OCI-LY7 (cell line): ENCODE results near the gene LRRC73. TPM values are rescaled to one million over a fixed set of nuclear protein-coding genes. Genes with fewer than 3 reads are reported as not detected.

Source experiments
- BruUV-seq: library from RNA; stranded (reverse); fragments of 400-500 nt; replicated peaks from 2 replicates; lab custom pipeline; 2021; lab: Mats Ljungman, UMichigan
- CTCF ChIA-PET: fragments of 300-600 bp; sonication (Branson Sonifier 250); formaldehyde crosslinking; loops from one replicate; lab custom pipeline; 2022; ENCODE audit warnings: antibody characterized with exemption; ENCODE audit not compliant: unreplicated experiment; lab: Charles Lee
- POLR2A ChIA-PET: fragments of 300-600 bp; sonication (Branson Sonifier 250); formaldehyde crosslinking; loops from one replicate; lab custom pipeline; 2022; ENCODE audit warnings: antibody characterized with exemption; lab: Charles Lee
- DNase-seq: peaks from one replicate; pipeline ENCODE4 v3.0.0-alpha.2; 2015; ENCODE audit warnings: low spot score
- H2AFZ ChIP-seq: fragments of 200-600 bp; sonication (generic), shearing (Covaris generic); 2 replicates; pipeline ENCODE4 v1.6.1; 2014; ENCODE audit warnings: mild to moderate bottlenecking, antibody characterized with exemption, low read length, moderate library complexity
- H3K27ac ChIP-seq: fragments of 200-600 bp; sonication (generic); 2 replicates; pipeline ENCODE4 v1.5.1; 2014; ENCODE audit warnings: mixed run types, low read depth, mild to moderate bottlenecking, moderate library complexity, low read length, inconsistent platforms; ENCODE audit not compliant: poor library complexity, severe bottlenecking
- H3K36me3 ChIP-seq: fragments of 200-600 bp; sonication (generic); 2 replicates; pipeline ENCODE4 v1.6.1; 2014; ENCODE audit warnings: mild to moderate bottlenecking, antibody characterized with exemption, low read length, moderate library complexity, mixed read lengths; ENCODE audit not compliant: insufficient read depth
- H3K4me1 ChIP-seq: fragments of 200-600 bp; sonication (generic); 2 replicates; pipeline ENCODE4 v1.5.1; 2014; ENCODE audit warnings: mild to moderate bottlenecking, low read length; ENCODE audit not compliant: insufficient read depth, poor library complexity, severe bottlenecking
- H3K4me2 ChIP-seq: fragments of 200-600 bp; sonication (generic); 2 replicates; pipeline ENCODE4 v1.6.1; 2014; ENCODE audit warnings: mild to moderate bottlenecking, low read length
- H3K4me3 ChIP-seq: fragments of 200-600 bp; sonication (generic); 2 replicates; pipeline ENCODE4 v1.5.1; 2014; ENCODE audit warnings: mild to moderate bottlenecking, low read depth, low read length; ENCODE audit not compliant: poor library complexity, severe bottlenecking
- H3K79me2 ChIP-seq: fragments of 200-600 bp; sonication (generic); 2 replicates; pipeline ENCODE4 v1.6.1; 2016; ENCODE audit warnings: low read depth, mild to moderate bottlenecking, low read length, moderate library complexity, mixed read lengths; ENCODE audit not compliant: insufficient read depth
- H3K9me2 ChIP-seq: fragments of 200-600 bp; sonication (generic); 2 replicates; pipeline ENCODE4 v1.6.1; 2016; ENCODE audit warnings: mild to moderate bottlenecking, low read length, mixed read lengths; ENCODE audit not compliant: insufficient read depth
- H3K9me3 ChIP-seq: fragments of 200-600 bp; sonication (generic); 2 replicates; pipeline ENCODE4 v1.6.1; 2014; ENCODE audit warnings: mild to moderate bottlenecking, mixed run types, low read length, mixed read lengths
- H4K20me1 ChIP-seq: fragments of 200-600 bp; sonication (generic); 2 replicates; pipeline ENCODE4 v1.6.1; 2014; ENCODE audit warnings: mild to moderate bottlenecking, antibody characterized with exemption, low read length, moderate library complexity, mixed read lengths; ENCODE audit not compliant: insufficient read depth
- CTCF ChIP-seq: fragments of 200-600 bp; sonication (generic); conservative IDR thresholded peaks from 2 replicates; pipeline ENCODE4 v1.5.1; 2014; ENCODE audit warnings: mild to moderate bottlenecking, antibody characterized with exemption, low read length, moderate library complexity, mixed read lengths
- EZH2phosphoT487 ChIP-seq: fragments of 200-600 bp; sonication (generic); IDR thresholded peaks from 2 replicates; pipeline ENCODE4 v1.6.1; 2018; ENCODE audit warnings: low read depth, borderline replicate concordance, mild to moderate bottlenecking, mixed run types, antibody characterized with exemption, low read length, moderate library complexity, mixed read lengths
- intact Hi-C: fragments of 100-400 bp; cut with micrococcal nuclease; formaldehyde crosslinking; loops from one replicate; pipeline ENCODE4 v1.10.0; 2022; ENCODE audit not compliant: unreplicated experiment
- total RNA-seq, 2 experiments: library from RNA; depleted of rRNA in 1 of 2; stranded (reverse); fragments of >200 nt in 1 of 2; shearing (Covaris generic) in 1 of 2; gene quantifications; 2 replicates each; pipeline ENCODE4 v1.2.3, GENCODE V29; 2014 to 2022

Gene LRRC73
- total RNA-seq, 2 experiments from 2014 or later, result 0.19 to 0.25 TPM

- CTCF ChIA-PET, result no interaction called here
- intact Hi-C loops, result no loop called here
- H3K4me1 ChIP-seq, result no peaks in the 10 kb centered on the region
- H3K9me2 ChIP-seq, result no peaks in the 10 kb centered on the region
- no peak overlapping the region for H3K4me3 ChIP-seq
- peaks cover 8% of the 10 kb centered on the region; the same call in 1 of the 2 replicates for H3K36me3 ChIP-seq
- no peaks in the 10 kb centered on the region for H4K20me1 ChIP-seq
- no TSS peak for BruUV-seq
- no peaks in the 10 kb centered on the region for H3K79me2 ChIP-seq
- DNase-seq, result no peak
- no peak overlapping the region for H3K4me2 ChIP-seq
- no peak overlapping the region for H2AFZ ChIP-seq
- POLR2A ChIA-PET, result interaction anchor here (0.6 kb wide), 1 partner anchor 31 kb away, joined by 3 read pairs; no protein-coding TSS in a partner anchor
- H3K27ac ChIP-seq, result no peak overlapping the region
- TF ChIP-seq CTCF (no peak), EZH2phosphoT487 (no peak)
- no peaks in the 10 kb centered on the region for H3K9me3 ChIP-seq
Measured at GRCh38 chr6:43493833-43494232, 16.3 kb downstream of the LRRC73 start.

- ChIA-PET CTCF (interaction anchor here (1.0 kb wide), 1 partner anchor 14 kb away, joined by 4 read pairs; no protein-coding TSS in a partner anchor), POLR2A (interaction anchor here (0.6 kb wide), 2 partner anchors 32 to 112 kb away, joined by 3 read pairs; no protein-coding TSS in a partner anchor)
- DNase-seq, result no peak
- TF ChIP-seq CTCF (no peak), EZH2phosphoT487 (no peak)
- no peaks in the 10 kb centered on the region for H4K20me1 ChIP-seq
- H3K4me3 ChIP-seq, result no peak overlapping the region
- intact Hi-C loops, result no loop called here
- peaks cover 2% of the 10 kb centered on the region; the same call in 1 of the 2 replicates for H3K36me3 ChIP-seq
- H3K27ac ChIP-seq, result no peak overlapping the region
- H3K9me2 ChIP-seq, result no peaks in the 10 kb centered on the region
- no peaks in the 10 kb centered on the region for H3K4me1 ChIP-seq
- H2AFZ ChIP-seq, result no peak overlapping the region
- H3K79me2 ChIP-seq, result no peaks in the 10 kb centered on the region
- no TSS peak for BruUV-seq
- no peak overlapping the region for H3K4me2 ChIP-seq
- no peaks in the 10 kb centered on the region for H3K9me3 ChIP-seq
Measured at GRCh38 chr6:43493230-43493629, 16.9 kb downstream of the LRRC73 start.

DNA sequence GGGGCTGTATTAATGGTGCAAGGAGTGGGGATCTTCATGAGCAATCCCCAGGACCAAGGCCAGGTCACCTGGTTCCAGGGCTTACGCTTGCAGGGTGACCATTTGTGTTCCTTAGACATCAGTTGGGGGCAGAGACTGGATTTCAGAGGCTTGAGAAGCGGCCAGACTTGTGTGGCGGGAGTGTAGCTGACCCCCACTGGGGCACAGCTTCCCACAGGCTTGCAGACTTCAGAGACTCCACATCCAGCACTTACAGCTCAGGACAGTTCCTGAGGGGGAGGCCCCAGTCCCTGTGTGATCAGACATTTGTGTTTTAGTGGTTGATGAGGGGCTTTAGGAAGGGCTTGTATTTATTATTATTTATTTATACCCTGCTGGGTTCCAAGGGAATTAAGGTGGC, 17.5 kb downstream of the LRRC73 start:
- Histone ChIP-seq H3K9me3 (no peaks in the 10 kb centered on the region), H4K20me1 (no peaks in the 10 kb centered on the region), H2AFZ (no peak overlapping the region), H3K4me3 (no peak overlapping the region), H3K4me1 (no peaks in the 10 kb centered on the region), H3K79me2 (no peaks in the 10 kb centered on the region), H3K27ac (no peak overlapping the region), H3K4me2 (no peak overlapping the region), H3K36me3 (no peaks in the 10 kb centered on the region), H3K9me2 (no peaks in the 10 kb centered on the region)
- DNase-seq, result no peak
- no TSS peak for BruUV-seq
- TF ChIP-seq EZH2phosphoT487 (no peak), CTCF (no peak)
- POLR2A ChIA-PET, result interaction anchor here (0.6 to 1.5 kb wide), 2 partner anchors 14 to 113 kb away, joined by 3 read pairs; no protein-coding TSS in a partner anchor
- intact Hi-C loops, result no loop called here
- CTCF ChIA-PET, result interaction anchor here (1.0 kb wide), 1 partner anchor 14 kb away, joined by 4 read pairs; no protein-coding TSS in a partner anchor
